Raji (cell line): ENCODE data around the gene EDIL3.

Source experiments
- POLR2A ChIP-seq: IDR thresholded peaks from 2 replicates; pipeline ENCODE4 v1.6.1; 2011; ENCODE audit warnings: low read depth, low read length, control low read depth; ENCODE audit not compliant: insufficient read depth

Gene EDIL3

DNA sequence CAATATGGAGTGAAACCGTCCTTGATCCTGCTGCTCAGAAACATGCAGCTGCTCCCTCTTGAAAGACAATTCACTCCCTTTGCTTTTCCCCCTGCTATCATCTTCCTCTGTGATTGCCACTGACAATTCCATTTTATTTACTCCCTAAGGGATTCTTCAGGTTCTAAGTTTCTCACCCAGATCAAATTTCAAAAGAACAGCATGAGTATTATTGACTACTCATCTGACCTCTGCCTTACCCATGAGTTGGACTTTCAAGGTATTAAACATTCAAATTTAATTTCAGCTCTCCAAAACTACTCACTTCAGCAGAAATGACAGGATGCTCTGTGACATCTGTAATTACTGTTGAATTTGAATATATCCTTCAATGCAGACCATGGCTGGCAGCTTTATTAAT, 427.5 kb downstream of the EDIL3 start:
- no peak for TF ChIP-seq POLR2A

DNA sequence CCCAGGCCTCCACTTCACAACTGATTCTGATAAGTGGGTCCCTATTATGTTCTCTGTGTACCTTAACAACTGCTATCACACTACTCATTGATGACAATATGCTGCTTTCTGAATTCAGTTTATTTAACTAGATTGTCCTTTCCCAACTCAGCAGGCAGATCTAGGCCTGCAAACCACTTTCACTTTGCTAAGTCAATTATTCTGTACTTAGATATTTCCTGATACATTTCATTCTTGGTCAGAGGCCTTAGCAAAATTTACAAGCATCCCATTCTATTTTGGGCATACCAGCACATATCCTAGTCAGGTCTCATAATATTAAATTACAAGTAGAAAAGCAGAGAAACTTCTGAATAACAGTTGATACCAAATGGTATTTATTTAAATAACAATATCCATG, 428.3 kb downstream of the EDIL3 start:
- TF ChIP-seq POLR2A, result no peak

- TF ChIP-seq POLR2A, result no peak
Observed at GRCh38 chr5:83955916-83956315, 428.8 kb downstream of the EDIL3 start.

GRCh38 chr5:83947763-83948162, 436.9 kb downstream of the EDIL3 start:
- TF ChIP-seq POLR2A, result no peak

DNA sequence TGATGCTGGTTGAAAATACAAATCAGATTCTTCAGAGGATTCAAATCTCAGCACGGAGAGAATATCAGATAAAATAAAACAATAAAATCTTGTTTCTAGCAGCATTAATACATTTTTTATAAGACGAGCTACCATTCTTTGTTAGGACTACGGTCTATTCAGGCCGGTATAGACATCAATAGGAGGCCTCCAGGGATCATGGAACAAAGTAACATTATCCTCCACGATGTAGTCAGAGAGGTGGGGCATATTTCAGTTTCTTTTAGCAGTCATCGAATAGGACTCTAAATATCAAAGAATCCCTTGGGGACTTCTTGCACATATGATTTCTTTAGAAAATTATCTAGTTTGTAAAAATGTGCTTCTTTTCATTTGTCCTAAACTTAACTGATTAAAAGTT, 438.2 kb downstream of the EDIL3 start:
- no peak for TF ChIP-seq POLR2A

DNA sequence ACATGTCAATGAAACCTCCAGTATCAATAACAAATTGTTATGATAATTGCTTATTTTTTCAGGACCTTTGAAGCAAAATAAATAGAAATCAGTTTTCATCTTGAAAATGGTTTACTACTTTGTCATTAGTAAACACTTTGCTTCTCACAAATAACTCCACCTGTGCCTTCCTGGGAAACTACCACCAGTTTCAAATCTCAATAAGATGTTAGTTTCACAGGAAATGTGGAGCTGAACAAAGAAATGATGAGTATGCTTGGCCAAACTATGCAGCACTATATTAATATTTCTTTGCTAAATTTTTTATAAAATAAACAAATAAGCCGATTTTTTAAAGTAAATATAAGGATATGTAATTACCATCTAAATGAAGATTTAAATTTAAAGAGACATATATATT, 442.5 kb downstream of the EDIL3 start:
- no peak for TF ChIP-seq POLR2A

- no peak for TF ChIP-seq POLR2A
Observed at GRCh38 chr5:83937837-83938236, 446.8 kb downstream of the EDIL3 start.

GRCh38 chr5:83931969-83932368, 452.7 kb downstream of the EDIL3 start:
- TF ChIP-seq POLR2A, result no peak

DNA sequence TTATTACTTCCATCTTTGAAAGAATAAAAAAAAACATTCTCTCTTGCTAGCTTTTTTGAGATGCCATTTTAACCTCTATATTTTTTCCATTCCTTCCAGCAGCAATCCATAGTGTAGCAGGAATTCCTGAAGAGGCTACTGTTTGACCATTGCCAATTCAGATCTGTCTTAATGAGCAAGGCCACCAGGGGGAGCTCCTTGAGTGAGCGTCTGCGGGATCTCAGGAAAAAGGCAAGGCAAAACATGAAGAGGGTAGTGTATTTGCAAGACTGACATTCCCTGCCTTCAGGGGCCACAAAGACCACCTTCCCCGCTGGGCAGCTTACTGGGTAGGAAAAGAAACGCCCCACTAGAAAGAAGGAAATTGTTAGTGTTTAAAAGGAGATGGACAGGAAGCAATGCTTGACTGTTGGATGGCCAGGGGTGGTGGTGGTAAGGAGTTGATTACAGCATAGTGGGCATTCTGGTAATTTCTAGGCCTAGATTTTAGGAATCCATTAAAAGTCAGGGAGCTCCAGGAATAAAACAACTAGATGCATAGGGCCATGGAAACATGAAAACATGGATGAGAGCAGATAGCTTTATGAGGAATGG, 457.4 kb downstream of the EDIL3 start:
- no peak for TF ChIP-seq POLR2A

DNA sequence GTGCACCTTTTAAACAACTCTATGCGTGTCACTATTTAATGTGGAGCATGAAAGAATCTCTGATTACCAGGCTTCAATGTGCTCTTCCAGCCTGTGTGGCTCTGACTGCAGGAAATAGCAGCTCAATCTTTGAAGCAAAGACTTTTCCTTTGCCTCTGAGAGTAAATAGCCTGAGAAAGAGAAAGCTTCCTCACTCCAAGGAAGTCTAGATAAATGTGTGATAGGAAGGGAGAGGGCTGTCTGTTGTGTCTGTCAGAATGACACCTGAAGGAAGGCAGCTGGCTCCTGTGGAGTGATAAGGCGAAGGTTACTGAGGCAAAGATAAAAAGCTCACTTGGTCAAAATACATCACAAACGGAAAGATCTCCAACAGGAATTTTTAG, 458.7 kb downstream of the EDIL3 start:
- no peak for TF ChIP-seq POLR2A

DNA sequence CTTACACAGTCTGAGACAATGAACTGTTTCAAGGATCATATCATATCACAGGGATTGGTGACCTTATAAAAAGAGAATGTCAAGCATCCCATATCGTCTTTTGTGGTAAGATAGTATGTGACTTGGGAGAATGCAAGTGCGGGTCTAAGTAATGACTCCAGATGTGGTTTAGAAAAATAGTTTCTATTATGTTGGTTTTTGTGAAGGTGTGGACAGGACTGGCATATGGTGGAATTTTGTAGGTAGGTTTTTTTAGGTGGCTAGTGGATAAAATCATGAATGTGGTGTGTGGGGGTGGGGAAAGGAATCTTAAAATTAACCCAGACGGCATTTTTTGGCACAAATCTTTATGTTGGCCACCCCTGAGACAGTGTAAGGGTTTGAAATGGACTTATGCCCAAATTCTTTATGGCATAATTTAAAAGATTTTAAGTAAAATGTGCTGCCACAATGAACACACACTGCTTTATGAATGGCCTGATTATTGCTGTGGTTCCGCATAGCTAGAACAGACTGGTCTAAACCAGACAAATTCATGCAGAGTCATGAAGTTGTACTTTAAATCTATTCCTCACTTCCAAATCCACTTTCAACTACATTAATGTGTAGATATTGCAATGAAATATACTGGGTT, 459.2 kb downstream of the EDIL3 start:
- TF ChIP-seq POLR2A, result no peak

DNA sequence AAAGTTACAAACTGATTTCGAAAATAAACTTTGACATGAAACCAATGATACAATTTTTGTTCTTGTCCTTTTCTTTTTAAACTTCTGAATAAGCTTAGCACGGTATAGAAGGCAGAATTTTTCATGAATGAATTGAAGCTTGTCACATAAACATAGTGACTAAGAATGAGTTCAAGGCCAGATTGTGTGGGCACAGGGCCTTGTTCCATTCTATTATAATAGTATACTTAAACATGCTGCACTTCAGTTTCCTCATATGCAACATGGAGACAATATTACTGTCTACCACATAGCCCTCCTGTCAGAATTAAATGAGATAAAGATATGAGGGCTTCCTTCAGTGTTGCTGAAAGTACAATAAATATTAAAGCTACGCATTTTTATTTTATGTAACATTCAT, 459.8 kb downstream of the EDIL3 start:
- no peak for TF ChIP-seq POLR2A

DNA sequence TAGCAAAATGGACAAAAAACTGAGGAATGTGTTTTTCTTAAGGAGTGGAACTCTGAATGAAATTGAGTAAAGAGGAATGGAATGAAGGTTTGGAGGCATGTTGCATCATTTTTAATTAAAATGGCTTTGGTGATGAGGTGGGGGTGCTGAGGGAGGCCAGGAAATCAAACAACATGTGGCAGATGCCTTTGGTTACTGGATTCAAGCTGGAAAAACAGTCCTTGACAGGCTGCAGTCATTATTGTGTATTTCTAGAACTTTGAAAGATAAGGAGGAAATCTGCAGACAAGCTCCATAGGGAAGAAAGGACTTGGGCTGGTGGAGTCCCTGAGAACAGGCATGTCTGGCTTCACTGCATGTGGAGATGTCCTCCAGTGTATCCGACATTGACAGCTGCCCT, 460.5 kb downstream of the EDIL3 start:
- no peak for TF ChIP-seq POLR2A

GRCh38 chr5:83922699-83923098, 462.0 kb downstream of the EDIL3 start:
- no peak for TF ChIP-seq POLR2A

DNA sequence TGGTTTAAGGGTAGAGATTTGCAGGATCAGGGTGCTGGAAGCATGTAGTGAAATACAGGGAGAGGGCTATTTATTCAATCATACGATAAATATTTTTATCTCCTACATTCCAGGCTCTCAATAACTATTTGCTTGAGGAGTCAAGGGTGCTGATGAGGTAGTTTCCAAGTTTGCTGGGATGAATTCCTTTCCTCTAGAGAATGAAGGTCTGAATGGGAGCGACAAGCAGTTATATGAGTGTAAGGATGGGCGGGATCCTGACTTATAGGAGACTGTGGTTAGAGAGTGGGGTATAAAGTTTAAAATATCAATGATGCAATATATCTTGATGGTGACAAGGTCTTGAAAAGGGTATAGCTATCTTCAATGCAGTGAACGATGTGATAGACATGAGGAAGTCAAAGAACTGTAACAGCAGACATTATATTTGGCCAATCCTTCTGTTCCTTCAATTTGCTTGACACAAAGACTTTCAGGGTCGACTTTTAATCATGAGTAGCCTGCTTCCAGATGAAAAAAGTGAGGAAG, 462.9 kb downstream of the EDIL3 start:
- no peak for TF ChIP-seq POLR2A

- TF ChIP-seq POLR2A, result no peak
Observed at GRCh38 chr5:83919071-83920041, 465.3 kb downstream of the EDIL3 start.

- no peak for TF ChIP-seq POLR2A
Observed at GRCh38 chr5:83917261-83917908, 467.3 kb downstream of the EDIL3 start.
